BLaER1 (cell line): ENCODE results near the gene BEND3.
"Not testable (repeated sequence)": the region's sequence is repeated elsewhere in the genome, so short reads cannot be mapped to it uniquely, and the experiment has no call there.

ENCODE experiments used
- H3K27ac ChIP-seq: shearing (Covaris generic); formaldehyde crosslinking; 2 replicates; pipeline ENCODE4 v1.8.1; 2022
- H3K27me3 ChIP-seq: shearing (Covaris generic); formaldehyde crosslinking; 2 replicates; pipeline ENCODE4 v1.8.1; 2022
- H3K36me3 ChIP-seq: shearing (Covaris generic); formaldehyde crosslinking; 2 replicates; pipeline ENCODE4 v1.8.1; 2022
- H3K4me1 ChIP-seq: shearing (Covaris generic); formaldehyde crosslinking; 2 replicates; pipeline ENCODE4 v1.8.1; 2022
- H3K4me2 ChIP-seq: shearing (Covaris generic); formaldehyde crosslinking; 2 replicates; pipeline ENCODE4 v1.8.1; 2022
- H3K4me3 ChIP-seq: shearing (Covaris generic); formaldehyde crosslinking; 2 replicates; pipeline ENCODE4 v1.8.1; 2022
- H3K9ac ChIP-seq: shearing (Covaris generic); formaldehyde crosslinking; 2 replicates; pipeline ENCODE4 v1.8.1; 2022
- H3K9me3 ChIP-seq: shearing (Covaris generic); formaldehyde crosslinking; 2 replicates; pipeline ENCODE4 v1.8.1; 2022
- H4K20me1 ChIP-seq: shearing (Covaris generic); formaldehyde crosslinking; 2 replicates; pipeline ENCODE4 v1.8.1; 2022
- Cebpa-rat ChIP-seq: shearing (Covaris generic); IDR thresholded peaks from 2 replicates; pipeline ENCODE4 v1.8.1; 2022

BEND3 gene

DNA sequence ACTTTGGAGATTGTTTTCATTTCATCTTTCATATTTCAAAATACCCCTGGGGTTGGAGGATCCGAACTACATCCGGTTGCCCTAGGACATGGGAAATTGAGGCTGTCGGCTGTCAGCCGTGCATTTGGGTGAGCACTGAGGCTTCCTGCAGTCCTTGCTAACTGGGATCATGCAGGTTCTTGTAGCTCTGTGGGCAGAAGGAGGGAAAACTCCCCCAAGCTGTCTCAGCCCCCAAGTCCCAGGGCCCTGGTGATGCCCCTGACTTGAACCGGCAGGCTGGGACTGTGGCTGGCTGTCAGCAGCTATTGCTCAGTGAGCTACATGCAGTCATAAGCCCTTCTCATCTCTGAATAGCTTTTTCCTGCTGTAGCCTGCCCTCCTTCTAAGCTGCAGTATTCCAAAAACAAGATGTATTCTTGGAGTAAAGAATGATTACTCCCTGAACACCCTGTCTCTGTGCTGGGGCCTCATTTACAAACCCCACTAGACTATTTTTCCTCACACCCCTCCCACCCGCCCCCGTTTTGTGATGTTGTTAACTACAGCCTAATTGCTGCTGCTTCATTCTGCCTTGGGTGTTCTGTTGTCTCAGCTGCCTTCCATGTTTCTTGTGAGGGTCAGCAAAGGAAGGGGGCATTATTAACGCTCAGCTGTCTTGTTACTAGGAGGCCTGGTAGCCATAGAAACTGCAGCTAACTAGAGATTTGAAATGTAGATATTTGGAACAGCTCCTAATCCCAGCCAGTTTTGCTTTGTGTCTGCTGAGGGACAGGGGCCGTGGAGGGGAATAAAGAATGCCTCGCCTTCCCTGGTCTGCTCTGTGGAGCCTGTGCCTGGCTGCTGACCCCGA is 69.3 kb downstream of the BEND3 start:
- peaks cover 7% of the 10 kb centered on the region; the same call in 1 of the 2 replicates for H3K4me1 ChIP-seq
- no peak overlapping the region for H3K4me3 ChIP-seq
- no peak overlapping the region for H3K27ac ChIP-seq
- H3K9me3 ChIP-seq, result no peaks in the 10 kb centered on the region
- H3K9ac ChIP-seq, result no peak overlapping the region
- TF ChIP-seq Cebpa-rat, result no peak
- H3K36me3 ChIP-seq, result peaks cover 76% of the 10 kb centered on the region
- H3K4me2 ChIP-seq, result no peak overlapping the region
- no peaks in the 10 kb centered on the region for H3K27me3 ChIP-seq
- no peaks in the 10 kb centered on the region for H4K20me1 ChIP-seq

DNA sequence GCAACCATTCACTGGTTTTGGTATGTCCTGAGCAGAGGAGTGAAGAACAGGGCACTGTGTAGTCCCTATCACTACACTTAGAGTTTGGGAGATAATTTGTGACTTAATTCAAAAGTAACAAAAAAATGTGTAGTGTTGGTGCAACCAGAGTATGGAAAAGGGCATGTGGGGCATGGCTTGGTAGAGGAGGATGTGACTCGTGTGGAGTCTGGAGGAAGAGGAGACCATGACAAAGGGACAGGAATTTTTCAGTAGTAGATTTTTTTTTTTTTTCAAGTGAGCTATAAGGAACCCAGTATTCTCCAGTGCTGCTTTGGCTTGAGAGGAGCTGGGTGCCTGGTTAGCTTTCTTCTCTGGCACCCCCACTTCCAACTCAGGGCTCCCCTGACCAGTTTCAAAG is 82.2 kb downstream of the BEND3 start:
- H3K4me3 ChIP-seq, result no peak overlapping the region
- no peak overlapping the region for H3K27ac ChIP-seq
- peaks cover 33% of the 10 kb centered on the region for H4K20me1 ChIP-seq
- no peaks in the 10 kb centered on the region for H3K27me3 ChIP-seq
- H3K36me3 ChIP-seq, result peaks cover 60% of the 10 kb centered on the region
- H3K9ac ChIP-seq, result no peak overlapping the region
- H3K9me3 ChIP-seq, result no peaks in the 10 kb centered on the region; the same call in 1 of the 2 replicates
- peaks cover 16% of the 10 kb centered on the region for H3K4me1 ChIP-seq
- TF ChIP-seq Cebpa-rat, result no peak
- H3K4me2 ChIP-seq, result no peak overlapping the region

DNA sequence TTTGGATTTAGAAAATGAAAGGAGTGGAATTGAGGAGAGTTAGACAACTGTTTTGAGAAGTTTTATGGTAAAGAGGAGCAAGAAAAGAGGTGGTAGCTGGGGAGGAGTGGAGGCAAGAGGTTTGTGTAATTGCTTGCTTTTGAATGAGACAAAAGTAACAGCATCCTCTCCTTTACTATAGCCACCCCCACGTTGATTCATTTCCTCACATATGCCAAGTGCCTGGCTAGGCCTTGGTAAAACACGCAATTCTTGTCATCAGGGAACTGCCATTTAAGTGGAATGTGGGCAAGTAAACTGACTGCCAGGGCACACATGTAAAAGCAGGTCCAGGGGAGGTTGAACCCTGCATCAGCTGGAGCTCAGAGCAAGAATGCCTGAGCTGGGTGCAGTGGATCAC is 83.3 kb downstream of the BEND3 start:
- peaks cover 31% of the 10 kb centered on the region for H4K20me1 ChIP-seq
- no peak overlapping the region for H3K9ac ChIP-seq
- no peaks in the 10 kb centered on the region for H3K27me3 ChIP-seq
- no peak overlapping the region for H3K4me2 ChIP-seq
- no peaks in the 10 kb centered on the region; the same call in 1 of the 2 replicates for H3K9me3 ChIP-seq
- H3K36me3 ChIP-seq, result peaks cover 57% of the 10 kb centered on the region
- no peak overlapping the region for H3K4me3 ChIP-seq
- no peak overlapping the region for H3K27ac ChIP-seq
- no peak for TF ChIP-seq Cebpa-rat
- H3K4me1 ChIP-seq, result peaks cover 16% of the 10 kb centered on the region

GRCh38 chr6:107030151-107030550 is 85.2 kb downstream of the BEND3 start:
- H3K27me3 ChIP-seq, result no peaks in the 10 kb centered on the region
- peaks cover 31% of the 10 kb centered on the region for H4K20me1 ChIP-seq
- TF ChIP-seq Cebpa-rat, result no peak
- H3K4me1 ChIP-seq, result peaks cover 16% of the 10 kb centered on the region
- no peak overlapping the region for H3K9ac ChIP-seq
- no peak overlapping the region for H3K27ac ChIP-seq
- H3K4me2 ChIP-seq, result 0 out of 2 replicates have a peak overlapping the region, but pooled peaks have one; percentile 1
- H3K9me3 ChIP-seq, result no peaks in the 10 kb centered on the region
- peaks cover 46% of the 10 kb centered on the region for H3K36me3 ChIP-seq
- H3K4me3 ChIP-seq, result no peak overlapping the region

DNA sequence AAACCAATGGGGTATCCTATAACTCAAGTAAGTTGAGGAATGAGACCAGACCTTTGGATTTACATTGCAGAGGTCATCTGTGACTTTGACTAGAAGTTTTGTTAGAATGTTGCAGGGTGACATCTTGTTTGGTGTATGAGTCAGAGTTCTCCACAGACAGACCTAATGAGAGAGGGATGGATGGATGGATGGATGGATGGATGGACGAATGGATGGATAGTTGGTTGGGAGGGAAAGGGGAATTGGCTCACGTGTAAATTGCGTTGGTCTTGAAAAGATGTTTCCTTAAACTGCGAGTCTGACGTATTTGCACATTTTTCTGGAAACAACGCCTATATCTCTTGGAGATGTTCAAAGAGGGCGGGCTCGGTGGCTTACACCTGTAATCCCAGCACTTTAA is 88.3 kb downstream of the BEND3 start:
- no peak overlapping the region for H3K4me2 ChIP-seq
- TF ChIP-seq Cebpa-rat, result no peak

GRCh38 chr6:107021446-107022185 is 93.7 kb downstream of the BEND3 start:
- Histone ChIP-seq H3K9me3 (no peaks in the 10 kb centered on the region), H3K9ac (no peak overlapping the region), H4K20me1 (no peaks in the 10 kb centered on the region), H3K4me1 (no peaks in the 10 kb centered on the region; the same call in 1 of the 2 replicates), H3K27ac (no peak overlapping the region), H3K4me3 (no peak overlapping the region), H3K4me2 (0 out of 2 replicates have a peak overlapping the region, but pooled peaks have one; percentile 3), H3K36me3 (no peaks in the 10 kb centered on the region), H3K27me3 (no peaks in the 10 kb centered on the region)
- no peak for TF ChIP-seq Cebpa-rat

More for the DNA sequence above, 88.3 kb downstream of the BEND3 start:
- Histone ChIP-seq H3K4me1 (peaks cover 16% of the 10 kb centered on the region), H3K4me3 (no peak overlapping the region), H3K36me3 (peaks cover 16% of the 10 kb centered on the region), H3K27ac (no peak overlapping the region), H4K20me1 (peaks cover 16% of the 10 kb centered on the region), H3K9me3 (no peaks in the 10 kb centered on the region), H3K9ac (no peak overlapping the region), H3K27me3 (no peaks in the 10 kb centered on the region)

- Histone ChIP-seq H3K36me3 (no peaks in the 10 kb centered on the region), H4K20me1 (no peaks in the 10 kb centered on the region), H3K9ac (no peak overlapping the region), H3K27me3 (no peaks in the 10 kb centered on the region), H3K4me1 (no peaks in the 10 kb centered on the region; the same call in 1 of the 2 replicates), H3K27ac (no peak overlapping the region), H3K9me3 (no peaks in the 10 kb centered on the region), H3K4me3 (no peak overlapping the region), H3K4me2 (no peak overlapping the region)
- no peak for TF ChIP-seq Cebpa-rat
Measured at GRCh38 chr6:107020239-107020638, 95.1 kb downstream of the BEND3 start.

- H3K27me3 ChIP-seq, H4K20me1 ChIP-seq, H3K36me3 ChIP-seq, H3K4me3 ChIP-seq, H3K4me1 ChIP-seq, H3K9ac ChIP-seq, H3K27ac ChIP-seq, H3K9me3 ChIP-seq, H3K4me2 ChIP-seq: not testable (repeated sequence)
Measured at GRCh38 chr6:107019628-107020027, 95.7 kb downstream of the BEND3 start.

DNA sequence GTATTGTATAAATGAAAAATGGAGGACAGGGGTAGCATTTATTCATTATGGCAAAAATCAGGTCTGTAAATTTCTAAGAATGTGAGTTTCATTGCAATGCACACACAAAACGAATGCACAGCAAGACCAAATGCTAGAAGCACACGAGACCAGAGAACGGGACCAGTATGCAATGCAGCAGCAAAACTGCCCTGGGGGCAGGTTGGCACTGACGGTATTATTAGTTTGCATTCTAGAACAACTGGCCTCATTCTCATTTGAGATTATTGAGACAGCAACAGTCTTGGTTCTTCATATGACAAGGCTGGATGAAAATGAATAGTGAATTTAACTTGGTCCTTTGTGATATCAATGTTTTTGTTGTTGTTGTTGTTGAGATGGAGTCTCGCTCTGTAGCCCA is 96.3 kb downstream of the BEND3 start:
- Histone ChIP-seq H3K4me2 (no peak overlapping the region), H3K4me1 (no peaks in the 10 kb centered on the region; the same call in 1 of the 2 replicates), H3K27me3 (no peaks in the 10 kb centered on the region), H3K4me3 (no peak overlapping the region), H3K9ac (no peak overlapping the region), H3K9me3 (no peaks in the 10 kb centered on the region), H3K27ac (no peak overlapping the region), H3K36me3 (no peaks in the 10 kb centered on the region), H4K20me1 (no peaks in the 10 kb centered on the region)
- no peak for TF ChIP-seq Cebpa-rat
